K562 (cell line): ENCODE measurements around the gene HIKESHI. TPM values are rescaled to one million over a fixed set of nuclear protein-coding genes. Genes with fewer than 3 reads are reported as not detected.

Experiments
- ATAC-seq: fragments of 200-7000 bp; cut with Tn5 transposase; 3 replicates; pipeline ENCODE4 v1.9.1; 2020; ENCODE audit warnings: moderate library complexity
- BruUV-seq: library from RNA; stranded (reverse); fragments of 400-500 nt; replicated peaks from 2 replicates; lab custom pipeline; 2021; lab: Mats Ljungman, UMichigan
- CTCF ChIA-PET: fragments of 300-600 bp; formaldehyde crosslinking; extraction: SDS; loops from one replicate; lab custom pipeline; 2021; ENCODE audit warnings: low intra/inter-chr PET ratio; lab: Yijun Ruan, JAX
- POLR2A ChIA-PET: fragments of 300-600, 350-650 bp; sonication (Branson Sonifier 250); formaldehyde crosslinking; extraction: SDS; loops from one replicate; lab custom pipeline; 2021; ENCODE audit warnings: antibody characterized with exemption, inconsistent platforms; lab: Yijun Ruan, JAX
- DNase-seq, 4 experiments: peaks; one replicate each; pipeline versions ENCODE4 v3.0.0 to v3.0.0-alpha.2; 2011 to 2018; ENCODE audit warnings: low spot score in 3 of 4, mixed read lengths in 3 of 4; ENCODE audit errors: extremely low read depth in 1 of 4
- FAIRE-seq: peaks from 2 replicates; lab custom pipeline; 2011; peaks lifted over from hg19 to GRCh38; lab: Jason Lieb, UNC
- H2AFZ ChIP-seq: 2 replicates; pipeline ENCODE4 v1.6.0; 2011; ENCODE audit warnings: low read depth, low read length, control low read depth, inconsistent platforms
- H3K27ac ChIP-seq: fragments of 200-600 bp; 3 replicates; pipeline ENCODE4 v1.8.0; 2011; ENCODE audit warnings: low read depth, mild to moderate bottlenecking, control low read depth, inconsistent platforms, low read length, moderate library complexity, mixed read lengths; ENCODE audit errors: extremely low read depth
- H3K27me3 ChIP-seq, 2 experiments: fragments of 300-600 bp in 1 of 2; 2 replicates in 1 of 2; 3 replicates in 1 of 2; pipeline versions ENCODE4 v1.6.0 to v1.8.0; 2011; ENCODE audit warnings: inconsistent platforms in 2 of 2, low read length in 2 of 2, mild to moderate bottlenecking in 1 of 2, mixed read lengths in 1 of 2, moderate library complexity in 1 of 2; ENCODE audit not compliant: control insufficient read depth in 2 of 2, insufficient read depth in 2 of 2
- H3K36me3 ChIP-seq: fragments of 300-600 bp; 3 replicates; pipeline ENCODE4 v1.8.0; 2011; ENCODE audit warnings: mild to moderate bottlenecking, low read length, inconsistent platforms; ENCODE audit not compliant: control insufficient read depth, insufficient read depth
- H3K4me1 ChIP-seq, 2 experiments: fragments of 200-600 bp in 1 of 2; replicated peaks in 1 of 2; 2 replicates in 1 of 2; 3 replicates in 1 of 2; pipeline versions ENCODE4 v1.5.1 to v1.8.0; 2011; ENCODE audit warnings: inconsistent platforms in 2 of 2, low read length in 2 of 2, mild to moderate bottlenecking in 1 of 2, mixed read lengths in 1 of 2, moderate library complexity in 1 of 2; ENCODE audit not compliant: control insufficient read depth in 2 of 2, insufficient read depth in 2 of 2
- H3K4me2 ChIP-seq: 2 replicates; pipeline ENCODE4 v1.6.1; 2011; ENCODE audit warnings: low read length, control low read depth, inconsistent platforms, mixed read lengths; ENCODE audit not compliant: insufficient read depth
- H3K4me3 ChIP-seq: fragments of 200-600 bp; sonication (generic), shearing (Covaris generic); 2 replicates; pipeline ENCODE4 v1.5.1; 2016; ENCODE audit warnings: control low read depth, inconsistent platforms
- H3K79me2 ChIP-seq: fragments of 200-600 bp; 3 replicates; pipeline ENCODE4 v1.8.0; 2011; ENCODE audit warnings: low read length, inconsistent platforms; ENCODE audit not compliant: control insufficient read depth, insufficient read depth
- H3K9ac ChIP-seq, 2 experiments: 2 replicates each; pipeline versions ENCODE4 v1.6.0 to v1.6.1; 2011; ENCODE audit warnings: low read depth in 2 of 2, low read length in 2 of 2, control low read depth in 1 of 2, inconsistent platforms in 1 of 2, mild to moderate bottlenecking in 1 of 2, mixed read lengths in 1 of 2; ENCODE audit not compliant: insufficient read depth in 1 of 2
- H3K9me1 ChIP-seq: one replicate; pipeline ENCODE4 v1.6.0; 2011; ENCODE audit warnings: inconsistent platforms, mild to moderate bottlenecking, low read length, moderate library complexity; ENCODE audit not compliant: control insufficient read depth, insufficient read depth
- H3K9me3 ChIP-seq: replicated peaks from 2 replicates; pipeline ENCODE4 v1.5.1; 2011; ENCODE audit warnings: low read depth, low read length, inconsistent platforms; ENCODE audit not compliant: control insufficient read depth, insufficient read depth
- H4K20me1 ChIP-seq: replicated peaks from 2 replicates; pipeline ENCODE4 v1.6.1; 2011; ENCODE audit warnings: low read length, inconsistent platforms, mixed read lengths; ENCODE audit not compliant: control insufficient read depth, insufficient read depth
- FOSL1 ChIP-seq: fragments of 200-800 bp; sonication (Bioruptor generic); conservative IDR thresholded peaks from 2 replicates; pipeline ENCODE4 v1.6.1; 2016; ENCODE audit warnings: missing genetic modification characterization, missing compliant biosample characterization
- KHSRP ChIP-seq: fragments of 450-650 bp; IDR thresholded peaks from 2 replicates; pipeline ENCODE4 v1.6.1; 2017
- MAZ ChIP-seq, 2 experiments: fragments of 450-650 bp in 1 of 2; sonication (generic) in 1 of 2; formaldehyde crosslinking; IDR thresholded peaks in 1 of 2; conservative IDR thresholded peaks in 1 of 2; 2 replicates each; pipeline versions ENCODE4 v1.4.0 to v1.5.0; 2020; ENCODE audit warnings: mild to moderate bottlenecking in 1 of 2, missing genetic modification reagents in 1 of 2
- ZNF134 ChIP-seq: fragments of 250-450 bp; sonication (Bioruptor Pico); conservative IDR thresholded peaks from 2 replicates; pipeline ENCODE4 v1.4.0; 2020
- WGBS: fragments of 100-300 bp; shearing (Covaris generic); methylation state at CpG from one replicate; pipeline ENCODE4 v1.1.6; 2016; ENCODE audit warnings: low coverage, mixed read lengths; ENCODE audit not compliant: insufficient coverage; ENCODE audit errors: missing lambda C conversion rate; 5-methylcytosine and 5-hydroxymethylcytosine counted together
- in situ Hi-C: fragments of 300-500 bp; cut with MboI; formaldehyde crosslinking; loops from 4 replicates; pipeline ENCODE4 v1.15.0; 2018; ENCODE audit warnings: inconsistent platforms, mixed read lengths
- intact Hi-C: fragments of 100-400 bp; cut with micrococcal nuclease; formaldehyde crosslinking; loops from 2 replicates; pipeline ENCODE4 v1.14.2; 2022
- polyA plus RNA-seq, 8 experiments: library from polyadenylated mRNA; depleted of rRNA in 4 of 8; stranded (reverse) in 5 of 8; unstranded in 3 of 8; fragments of >200 nt; fragmentation: Nextera tagmentation in 2 of 8; fragmentation: Illumina TruSeq in 1 of 8; extraction: Ambion mirVana in 2 of 8; extraction: Trizol in 1 of 8; gene quantifications; 2 replicates each; pipeline versions ENCODE4 v1.2.1 to v1.2.3, GENCODE V29; 2011 to 2014; ENCODE audit warnings: inconsistent platforms in 1 of 8, missing spikeins in 1 of 8
- total RNA-seq, 7 experiments: library from RNA; depleted of rRNA in 6 of 7; stranded (reverse); fragments of >200 nt in 6 of 7; fragmentation: Illumina TruSeq in 2 of 7; extraction: Trizol in 2 of 7; gene quantifications; 2 replicates each; pipeline versions ENCODE4 v1.2.1 to v1.2.3, GENCODE V29; 2011 to 2021; ENCODE audit warnings: low replicate concordance in 1 of 7
- TF ChIP-seq, protein P1 (sequence below): fragments of 150-350 bp; IDR thresholded peaks from 2 replicates; pipeline ENCODE4 v1.6.1; 2014; ENCODE audit warnings: low read depth, mild to moderate bottlenecking, low read length, borderline replicate concordance

HIKESHI gene
- total and polyA plus RNA-seq, 9 of the 15 experiments (the other 6 are each of a cell fraction or from before 2014, with no cell fraction given): 33.2 to 196 (median 62.7) TPM

DNA sequence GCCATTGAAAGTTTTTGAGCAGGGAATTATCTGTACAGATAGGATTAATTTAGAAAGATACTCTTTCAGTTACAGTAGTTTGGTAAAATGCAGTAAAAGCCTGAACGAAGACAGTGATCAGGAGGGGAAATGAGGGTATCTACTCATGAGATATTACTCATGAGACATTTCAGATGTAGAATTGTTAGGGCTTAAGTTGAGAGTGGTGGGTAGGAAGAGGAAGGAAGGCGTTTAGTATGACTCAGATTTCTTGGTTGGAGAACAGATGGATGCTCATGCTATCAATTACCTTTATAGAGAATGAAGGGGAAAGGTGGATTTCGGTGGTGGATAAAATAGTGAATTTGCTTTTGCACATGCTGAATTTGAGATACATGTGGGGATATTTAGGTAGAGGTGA is 88.4 kb downstream of the HIKESHI start:
- FAIRE-seq (no peak), ATAC-seq (no peak), DNase-seq (no peak)
- intact Hi-C loops (no loop called here), in situ Hi-C loops (no loop called here)
- H3K9ac ChIP-seq: no peak overlapping the region
- no peaks in the 10 kb centered on the region for H3K9me3 ChIP-seq
- no peaks in the 10 kb centered on the region for H3K79me2 ChIP-seq
- no peaks in the 10 kb centered on the region for H3K27me3 ChIP-seq
- WGBS: 0% methylated on average over 3 of the region's 3 CpGs
- no peak overlapping the region for H3K4me3 ChIP-seq
- no peaks in the 10 kb centered on the region for H3K4me1 ChIP-seq
- no peak for TF ChIP-seq FOSL1 (tag)
- no peak for TF ChIP-seq MAZ (CRISPR knock-in tag; conservative IDR thresholded peaks at IDR 0.05 in 1 of 2, IDR thresholded peaks at IDR 0.05 in 1 of 2)
- TF ChIP-seq, protein P1, sequence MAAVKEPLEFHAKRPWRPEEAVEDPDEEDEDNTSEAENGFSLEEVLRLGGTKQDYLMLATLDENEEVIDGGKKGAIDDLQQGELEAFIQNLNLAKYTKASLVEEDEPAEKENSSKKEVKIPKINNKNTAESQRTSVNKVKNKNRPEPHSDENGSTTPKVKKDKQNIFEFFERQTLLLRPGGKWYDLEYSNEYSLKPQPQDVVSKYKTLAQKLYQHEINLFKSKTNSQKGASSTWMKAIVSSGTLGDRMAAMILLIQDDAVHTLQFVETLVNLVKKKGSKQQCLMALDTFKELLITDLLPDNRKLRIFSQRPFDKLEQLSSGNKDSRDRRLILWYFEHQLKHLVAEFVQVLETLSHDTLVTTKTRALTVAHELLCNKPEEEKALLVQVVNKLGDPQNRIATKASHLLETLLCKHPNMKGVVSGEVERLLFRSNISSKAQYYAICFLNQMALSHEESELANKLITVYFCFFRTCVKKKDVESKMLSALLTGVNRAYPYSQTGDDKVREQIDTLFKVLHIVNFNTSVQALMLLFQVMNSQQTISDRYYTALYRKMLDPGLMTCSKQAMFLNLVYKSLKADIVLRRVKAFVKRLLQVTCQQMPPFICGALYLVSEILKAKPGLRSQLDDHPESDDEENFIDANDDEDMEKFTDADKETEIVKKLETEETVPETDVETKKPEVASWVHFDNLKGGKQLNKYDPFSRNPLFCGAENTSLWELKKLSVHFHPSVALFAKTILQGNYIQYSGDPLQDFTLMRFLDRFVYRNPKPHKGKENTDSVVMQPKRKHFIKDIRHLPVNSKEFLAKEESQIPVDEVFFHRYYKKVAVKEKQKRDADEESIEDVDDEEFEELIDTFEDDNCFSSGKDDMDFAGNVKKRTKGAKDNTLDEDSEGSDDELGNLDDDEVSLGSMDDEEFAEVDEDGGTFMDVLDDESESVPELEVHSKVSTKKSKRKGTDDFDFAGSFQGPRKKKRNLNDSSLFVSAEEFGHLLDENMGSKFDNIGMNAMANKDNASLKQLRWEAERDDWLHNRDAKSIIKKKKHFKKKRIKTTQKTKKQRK: no peak
- no peak for TF ChIP-seq ZNF134
- no peak for TF ChIP-seq KHSRP
- no peaks in the 10 kb centered on the region for H3K9me1 ChIP-seq
- no peak overlapping the region for H3K27ac ChIP-seq
- no peak overlapping the region for H2AFZ ChIP-seq
- no peaks in the 10 kb centered on the region for H4K20me1 ChIP-seq
- no peak overlapping the region for H3K4me2 ChIP-seq
- CTCF ChIA-PET: no interaction called here
- no peaks in the 10 kb centered on the region for H3K36me3 ChIP-seq
- no TSS peak for BruUV-seq
- POLR2A ChIA-PET: no interaction called here
